ENCODE measurements around the gene PSMD11. TPM values are rescaled to one million over a fixed set of nuclear protein-coding genes. Genes with fewer than 3 reads are reported as not detected.

PSMD11 gene
- total and polyA plus RNA-seq, 2 donors (not counting 3 experiments of a cell fraction or from before 2014, with no cell fraction given), result 59.4 to 153 TPM

DNA sequence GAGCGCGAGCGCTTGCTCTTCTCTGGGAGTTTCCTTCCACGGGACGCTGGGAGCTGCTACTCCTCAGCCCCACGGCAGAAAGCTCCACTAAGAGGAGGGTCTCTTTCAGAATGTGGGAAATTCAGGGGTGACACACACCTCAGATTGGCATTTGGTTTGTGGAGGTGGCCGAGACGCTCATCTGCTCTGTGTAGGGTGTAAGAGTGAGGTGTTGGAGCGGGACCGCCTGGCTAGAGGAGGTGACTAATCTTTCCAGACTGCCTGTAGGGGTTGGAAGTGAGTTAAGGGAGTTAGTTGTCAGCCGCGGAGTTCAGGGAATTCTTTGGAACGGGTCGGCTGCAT is 735 bp downstream of the PSMD11 start:
- CTCF ChIA-PET, result interaction anchor here (1.1 to 4.5 kb wide), 5 partner anchors 17 to 192 kb away, joined by 3 to 28 read pairs (median 5); no protein-coding TSS in a partner anchor
- peak overlapping the region; percentile 53 to 80 (median 57) for H3K4me3 ChIP-seq (replicated peaks in 1 of 3; ENCODE audit: insufficient read depth in 1 of 3, low read depth in 1 of 3, low read length in 3 of 3)
- dilution Hi-C loops (cut with MboI; ENCODE audit: extremely low pct_ligation_motif_present, low sequenced_read_pairs) (no loop called here), intact Hi-C loops (cut with micrococcal nuclease) (no loop called here)
- FAIRE-seq (peak; percentile 87), DNase-seq (ENCODE audit: low read depth, low spot score) (peak; percentile 76)
- TF ChIP-seq FOS (IDR thresholded peaks at IDR 0.05; ENCODE audit: borderline replicate concordance, insufficient read depth, low read length) (peak; percentile 29), POLR2A (IDR thresholded peaks at IDR 0.05; ENCODE audit: low read depth, low read length) (peak; percentile 43), POLR2AphosphoS5 (IDR thresholded peaks at IDR 0.05; ENCODE audit: insufficient read depth, low read depth, low read length) (no peak), MAX (IDR thresholded peaks at IDR 0.05; ENCODE audit: insufficient read depth, insufficient read length) (no peak)
- H3K36me3 ChIP-seq (ENCODE audit: control insufficient read depth in 2 of 2, extremely low read depth in 1 of 2, insufficient read depth in 2 of 2, low read length in 2 of 2), result peaks cover 0 to 8% of the 10 kb centered on the region in 2 experiments
- no TSS peak for BruUV-seq (replicated peaks)
- peak overlapping the region; percentile 59 for H3K27ac ChIP-seq (ENCODE audit: insufficient read depth, low read depth, low read length)
- H3K9me1 ChIP-seq (replicated peaks; ENCODE audit: control insufficient read depth, extremely low read depth, insufficient read depth, low read length), result no peaks in the 10 kb centered on the region
- peak overlapping the region; percentile 95 for H3K4me2 ChIP-seq (ENCODE audit: insufficient read depth, low read length)
- peaks cover 10 to 11% of the 10 kb centered on the region in 2 experiments for H3K27me3 ChIP-seq (ENCODE audit: control insufficient read depth in 2 of 2, insufficient read depth in 2 of 2, low read length in 2 of 2)
- peaks cover 53% of the 10 kb centered on the region for H3K79me2 ChIP-seq (ENCODE audit: control insufficient read depth, insufficient read depth, low read length)
- no peaks in the 10 kb centered on the region for H4K20me1 ChIP-seq (replicated peaks; ENCODE audit: control insufficient read depth, extremely low read depth, insufficient read depth, low read length)
- POLR2A ChIA-PET, result no interaction called here
- H3K9ac ChIP-seq (replicated peaks; ENCODE audit: extremely low read depth, insufficient read depth, low read length), result peak overlapping the region; percentile 89
- no peak overlapping the region for H2AFZ ChIP-seq (ENCODE audit: low read depth, low read length)
- no peaks in the 10 kb centered on the region for H3K9me3 ChIP-seq (replicated peaks; ENCODE audit: control insufficient read depth, insufficient read depth, low read length)
- H3K4me1 ChIP-seq (ENCODE audit: control insufficient read depth, extremely low read depth, insufficient read depth, low read length), result peaks cover 18% of the 10 kb centered on the region

DNA sequence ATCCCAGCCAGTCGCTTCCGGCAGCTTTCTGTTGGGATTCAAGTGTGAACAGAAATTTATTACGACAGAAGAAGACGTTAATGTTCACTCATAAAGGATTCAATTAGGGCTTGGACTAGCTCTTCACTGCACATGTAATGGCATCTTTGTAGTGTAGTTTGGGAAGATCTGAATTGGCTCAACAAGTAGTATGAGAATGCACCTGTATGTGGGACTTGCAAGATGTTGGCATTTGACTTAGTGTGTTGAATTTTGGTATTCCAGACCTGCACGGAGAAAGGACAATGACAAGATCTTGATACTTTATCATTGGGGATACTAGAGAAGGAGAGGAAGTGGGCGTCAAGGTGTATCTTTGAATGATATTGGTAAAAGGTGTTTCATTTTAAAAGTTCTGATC is 1.2 kb downstream of the PSMD11 start:
- Histone ChIP-seq H3K27me3 (ENCODE audit: control insufficient read depth in 2 of 2, insufficient read depth in 2 of 2, low read length in 2 of 2) (peaks cover 10 to 11% of the 10 kb centered on the region in 2 experiments), H3K4me2 (ENCODE audit: insufficient read depth, low read length) (peak overlapping the region; percentile 95), H3K9me1 (replicated peaks; ENCODE audit: control insufficient read depth, extremely low read depth, insufficient read depth, low read length) (no peaks in the 10 kb centered on the region), H3K4me3 (replicated peaks in 1 of 3; ENCODE audit: insufficient read depth in 1 of 3, low read depth in 1 of 3, low read length in 3 of 3) (peak overlapping the region; percentile 53 to 80 (median 57)), H4K20me1 (replicated peaks; ENCODE audit: control insufficient read depth, extremely low read depth, insufficient read depth, low read length) (no peaks in the 10 kb centered on the region), H3K9me3 (replicated peaks; ENCODE audit: control insufficient read depth, insufficient read depth, low read length) (no peaks in the 10 kb centered on the region), H3K36me3 (ENCODE audit: control insufficient read depth in 2 of 2, extremely low read depth in 1 of 2, insufficient read depth in 2 of 2, low read length in 2 of 2) (peaks cover 0 to 8% of the 10 kb centered on the region in 2 experiments), H3K9ac (replicated peaks; ENCODE audit: extremely low read depth, insufficient read depth, low read length) (peak overlapping the region; percentile 89), H3K4me1 (ENCODE audit: control insufficient read depth, extremely low read depth, insufficient read depth, low read length) (peaks cover 18% of the 10 kb centered on the region), H2AFZ (ENCODE audit: low read depth, low read length) (no peak overlapping the region), H3K79me2 (ENCODE audit: control insufficient read depth, insufficient read depth, low read length) (peaks cover 53% of the 10 kb centered on the region), H3K27ac (ENCODE audit: insufficient read depth, low read depth, low read length) (peak overlapping the region; percentile 59)
- DNase-seq (ENCODE audit: low read depth, low spot score) (no peak), FAIRE-seq (peak; percentile 15)
- POLR2A ChIA-PET, result no interaction called here
- no peak for TF ChIP-seq FOS (IDR thresholded peaks at IDR 0.05; ENCODE audit: borderline replicate concordance, insufficient read depth, low read length)
- TSS peak; percentile 30 for BruUV-seq (replicated peaks)
- intact Hi-C loops (cut with micrococcal nuclease) (no loop called here), dilution Hi-C loops (cut with MboI; ENCODE audit: extremely low pct_ligation_motif_present, low sequenced_read_pairs) (no loop called here)
- CTCF ChIA-PET, result interaction anchor here (1.9 to 4.5 kb wide), 2 partner anchors 16 to 192 kb away, joined by 10 to 28 read pairs; no protein-coding TSS in a partner anchor
